Testis (tissue), 3 donors: ENCODE data around the gene UVRAG. TPM values are rescaled to one million over a fixed set of nuclear protein-coding genes. Genes with fewer than 3 reads are reported as not detected.

Experiments
- DNase-seq: peaks from one replicate; pipeline ENCODE4 v3.0.0-alpha.2; 2019
- H3K27ac ChIP-seq, 2 donors: fragments of 200-600 bp; sonication (generic); one replicate each; pipeline ENCODE4 v1.5.1; 2019
- H3K27me3 ChIP-seq: fragments of 200-600 bp; sonication (generic); one replicate; pipeline ENCODE4 v1.5.1; 2019
- H3K36me3 ChIP-seq: fragments of 200-600 bp; sonication (generic); one replicate; pipeline ENCODE4 v1.5.1; 2017; ENCODE audit warnings: low read depth; ENCODE audit errors: missing control alignments
- H3K4me1 ChIP-seq: fragments of 200-600 bp; sonication (generic); one replicate; pipeline ENCODE4 v1.5.1; 2019
- H3K4me3 ChIP-seq, 2 donors: fragments of 200-600 bp; sonication (generic); one replicate each; pipeline ENCODE4 v1.5.1; 2017 to 2019
- H3K9me3 ChIP-seq: fragments of 200-600 bp; sonication (generic); one replicate; pipeline ENCODE4 v1.5.1; 2017
- POLR2A ChIP-seq: fragments of 450-650 bp; IDR thresholded peaks from one replicate; pipeline ENCODE4 v1.6.1; 2017; ENCODE audit warnings: antibody characterized with exemption, mild to moderate bottlenecking, moderate library complexity
- WGBS, 2 donors: methylation state at CpG; one replicate each; pipeline ENCODE4 v1.1.5; 2018; 5-methylcytosine and 5-hydroxymethylcytosine counted together
- intact Hi-C: fragments of 100-400 bp; cut with DNase I; formaldehyde crosslinking; loops from one replicate; pipeline ENCODE4 v1.15.1; 2023; ENCODE audit warnings: low total_unique reads
- polyA plus RNA-seq: library from polyadenylated mRNA; stranded (reverse); fragments of 350-450 nt; fragmentation: Illumina TruSeq; extraction: RNeasy Lipid Tissue Mini Kit (QIAGEN cat#74804); gene quantifications from one replicate; pipeline ENCODE4 v1.2.3, GENCODE V29; 2014; ENCODE audit warnings: low read depth, low replicate concordance; ENCODE audit not compliant: insufficient read depth
- total RNA-seq, 2 donors: library from RNA; depleted of rRNA; stranded (reverse); fragments of >200 nt; gene quantifications; one replicate each; pipeline ENCODE4 v1.2.3, GENCODE V29; 2016
- TF ChIP-seq, protein P1 (sequence below), 3 experiments: fragments of 450-650 bp in 2 of 3; fragments of 200-600 bp in 1 of 3; sonication (generic) in 1 of 3; IDR thresholded peaks; one replicate each; pipeline ENCODE4 v1.5.1; 2016 to 2019; ENCODE audit warnings: antibody characterized with exemption in 3 of 3, mild to moderate bottlenecking in 2 of 3, moderate library complexity in 1 of 3

Gene UVRAG
- total and polyA plus RNA-seq, 3 donors from 2014 or later, result 10.8 to 22.4 (median 20.1) TPM

DNA sequence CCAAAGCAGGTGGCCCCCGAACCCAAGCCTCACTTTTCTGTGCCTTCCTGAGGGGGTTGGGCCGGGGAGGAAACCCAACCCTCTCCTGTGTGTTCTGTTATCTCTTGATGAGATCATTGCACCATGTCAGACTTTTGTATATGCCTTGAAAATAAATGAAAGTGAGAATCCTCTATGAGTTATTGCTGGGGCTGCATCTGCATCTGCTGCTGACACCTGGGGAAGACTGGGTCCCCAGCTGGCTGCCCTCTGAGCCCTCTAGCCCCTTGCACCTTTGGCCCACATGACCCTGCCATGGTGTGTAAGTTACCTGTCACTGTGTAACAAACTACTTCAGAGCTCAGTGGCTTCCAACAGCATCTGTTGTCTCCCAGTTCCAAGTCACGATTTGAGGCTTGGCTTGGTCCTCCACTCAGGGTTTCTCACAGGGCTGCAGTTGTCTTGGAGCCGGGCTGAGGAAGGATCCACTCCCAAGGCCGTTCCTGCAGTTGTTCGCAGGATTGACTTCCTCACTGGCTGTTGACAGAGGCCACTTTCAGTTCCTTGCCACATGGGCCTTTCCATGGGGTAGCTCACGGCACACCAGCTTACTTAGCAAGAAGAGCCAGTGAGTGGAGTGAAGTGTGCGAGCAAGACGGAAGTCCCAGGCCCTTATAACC is 13.5 kb upstream of the UVRAG start:
- Histone ChIP-seq H3K27ac (no peak overlapping the region), H3K4me3 (no peak overlapping the region)
- TF ChIP-seq, protein P1, sequence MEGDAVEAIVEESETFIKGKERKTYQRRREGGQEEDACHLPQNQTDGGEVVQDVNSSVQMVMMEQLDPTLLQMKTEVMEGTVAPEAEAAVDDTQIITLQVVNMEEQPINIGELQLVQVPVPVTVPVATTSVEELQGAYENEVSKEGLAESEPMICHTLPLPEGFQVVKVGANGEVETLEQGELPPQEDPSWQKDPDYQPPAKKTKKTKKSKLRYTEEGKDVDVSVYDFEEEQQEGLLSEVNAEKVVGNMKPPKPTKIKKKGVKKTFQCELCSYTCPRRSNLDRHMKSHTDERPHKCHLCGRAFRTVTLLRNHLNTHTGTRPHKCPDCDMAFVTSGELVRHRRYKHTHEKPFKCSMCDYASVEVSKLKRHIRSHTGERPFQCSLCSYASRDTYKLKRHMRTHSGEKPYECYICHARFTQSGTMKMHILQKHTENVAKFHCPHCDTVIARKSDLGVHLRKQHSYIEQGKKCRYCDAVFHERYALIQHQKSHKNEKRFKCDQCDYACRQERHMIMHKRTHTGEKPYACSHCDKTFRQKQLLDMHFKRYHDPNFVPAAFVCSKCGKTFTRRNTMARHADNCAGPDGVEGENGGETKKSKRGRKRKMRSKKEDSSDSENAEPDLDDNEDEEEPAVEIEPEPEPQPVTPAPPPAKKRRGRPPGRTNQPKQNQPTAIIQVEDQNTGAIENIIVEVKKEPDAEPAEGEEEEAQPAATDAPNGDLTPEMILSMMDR (IDR thresholded peaks at IDR 0.05), result no peak
- no peak for TF ChIP-seq POLR2A

DNA sequence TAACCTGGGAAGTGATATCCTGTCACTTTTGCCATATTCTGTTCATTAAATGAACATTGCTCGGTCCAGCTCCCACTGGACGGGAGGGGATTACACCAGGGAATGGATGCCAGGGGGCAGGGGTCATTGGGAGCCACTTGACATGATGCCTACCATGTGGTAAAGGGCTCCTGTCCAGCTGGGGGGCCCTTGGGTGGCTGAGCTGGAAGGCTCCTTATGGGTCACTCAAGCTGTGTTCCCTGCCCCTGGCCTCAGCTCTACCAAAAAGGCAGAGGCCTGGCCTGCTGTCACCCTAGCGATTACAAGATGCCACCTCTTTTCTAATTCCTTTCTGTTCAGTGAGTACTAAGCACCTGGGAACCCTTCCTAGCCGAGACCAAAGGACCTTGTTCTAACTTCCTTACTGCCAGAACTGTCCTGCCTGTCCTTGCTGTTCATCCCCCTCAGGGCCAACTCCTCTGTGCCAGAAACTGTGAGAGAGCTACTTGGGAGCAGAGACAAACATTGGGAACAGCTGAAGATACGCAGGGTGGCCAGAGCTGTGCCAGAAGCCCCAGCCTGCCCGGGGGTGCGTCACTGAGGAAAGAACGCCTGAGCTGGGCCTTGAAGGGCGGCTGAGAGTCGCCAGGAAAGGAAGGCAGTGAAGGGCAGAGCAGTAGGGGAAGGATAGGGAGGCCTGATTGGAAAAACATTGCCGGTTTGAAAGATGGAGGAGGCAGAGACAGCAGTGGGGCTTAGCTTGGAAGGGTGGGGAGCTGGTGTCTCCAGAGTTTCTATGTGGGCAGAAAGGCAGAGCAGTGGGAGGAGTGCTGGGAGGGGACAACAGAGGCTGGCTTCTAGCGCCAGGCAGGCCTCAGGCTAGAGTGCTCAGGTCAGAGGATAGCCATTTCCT is 12.7 kb upstream of the UVRAG start:
- Histone ChIP-seq H3K36me3 (no peaks in the 10 kb centered on the region), H3K27ac (no peak overlapping the region), H3K4me1 (no peaks in the 10 kb centered on the region), H3K9me3 (no peaks in the 10 kb centered on the region), H3K27me3 (no peaks in the 10 kb centered on the region), H3K4me3 (no peak overlapping the region)
- intact Hi-C loops, result loop anchor here (10.0 kb wide), 1 partner anchor 63 kb away; no protein-coding TSS in a partner anchor
- TF ChIP-seq POLR2A, result no peak
- TF ChIP-seq, protein P1 (IDR thresholded peaks at IDR 0.05), result no peak
- WGBS, 2 donors, result 81 to 85% methylated on average over 11 to 12 of the region's 12 CpGs
- DNase-seq, result no peak

More for the DNA sequence above, 13.5 kb upstream of the UVRAG start:
- peak; percentile 25 for DNase-seq
- WGBS, 2 donors, result 77 to 82% methylated on average over 7 to 9 of the region's 9 CpGs
- Histone ChIP-seq H3K4me1 (no peaks in the 10 kb centered on the region), H3K9me3 (no peaks in the 10 kb centered on the region), H3K27me3 (no peaks in the 10 kb centered on the region), H3K36me3 (no peaks in the 10 kb centered on the region)
- intact Hi-C loops, result loop anchor here (10.0 kb wide), 1 partner anchor 63 kb away; no protein-coding TSS in a partner anchor

DNA sequence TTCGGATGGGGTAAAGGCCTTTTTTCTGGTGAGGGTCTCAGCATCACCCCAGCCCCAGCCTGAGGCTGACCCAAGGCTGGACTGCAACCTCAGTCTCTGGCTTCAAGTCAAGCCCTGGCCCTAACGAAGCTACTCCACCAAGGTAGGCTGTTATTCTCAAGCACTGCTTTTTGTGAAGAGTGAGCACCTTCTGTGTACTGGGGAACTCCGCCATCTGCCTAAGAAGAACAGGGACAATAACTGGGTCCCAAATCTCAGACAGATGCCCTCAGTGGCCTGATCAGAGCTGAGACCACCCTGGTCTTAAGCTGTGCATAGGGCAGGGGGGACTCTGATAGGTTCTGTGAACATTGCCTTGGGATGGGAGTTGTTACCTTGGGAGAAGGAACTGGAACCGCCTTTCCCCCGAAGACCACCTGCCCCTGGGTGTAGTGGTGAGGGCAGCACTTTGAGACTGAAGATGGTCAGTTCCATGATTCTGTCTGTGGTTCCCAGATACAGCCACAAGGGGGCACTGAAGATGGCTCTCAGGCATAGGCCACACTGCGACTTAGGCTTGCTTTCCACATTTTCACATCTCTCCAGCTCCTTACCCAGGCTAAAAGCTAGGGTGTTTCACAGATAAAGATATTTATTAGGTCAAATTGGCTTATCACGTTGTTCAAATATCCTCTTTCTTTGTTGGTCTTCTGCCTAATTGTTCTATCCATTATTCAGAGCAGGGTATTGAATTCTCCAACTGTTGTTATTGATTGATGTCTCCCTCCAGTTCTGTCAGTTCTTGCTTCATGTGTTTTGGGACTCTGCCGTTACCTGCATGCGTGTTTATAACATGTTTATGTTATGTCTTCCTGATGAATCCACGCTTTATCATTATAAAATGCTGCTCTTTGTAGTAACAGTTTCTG is 11.8 kb upstream of the UVRAG start:
- Histone ChIP-seq H3K9me3 (no peaks in the 10 kb centered on the region), H3K27ac (no peak overlapping the region), H3K4me3 (no peak overlapping the region), H3K27me3 (no peaks in the 10 kb centered on the region), H3K4me1 (no peaks in the 10 kb centered on the region), H3K36me3 (no peaks in the 10 kb centered on the region)
- WGBS, 2 donors, result 56 to 58% methylated on average over 7 to 10 of the region's 10 CpGs
- no peak for TF ChIP-seq POLR2A
- TF ChIP-seq, protein P1 (IDR thresholded peaks at IDR 0.05), result peak; percentile 79 to 84 (median 81)
- intact Hi-C loops, result loop anchor here (10.0 kb wide), 1 partner anchor 62 kb away; no protein-coding TSS in a partner anchor
- peak; percentile 90 for DNase-seq

DNA sequence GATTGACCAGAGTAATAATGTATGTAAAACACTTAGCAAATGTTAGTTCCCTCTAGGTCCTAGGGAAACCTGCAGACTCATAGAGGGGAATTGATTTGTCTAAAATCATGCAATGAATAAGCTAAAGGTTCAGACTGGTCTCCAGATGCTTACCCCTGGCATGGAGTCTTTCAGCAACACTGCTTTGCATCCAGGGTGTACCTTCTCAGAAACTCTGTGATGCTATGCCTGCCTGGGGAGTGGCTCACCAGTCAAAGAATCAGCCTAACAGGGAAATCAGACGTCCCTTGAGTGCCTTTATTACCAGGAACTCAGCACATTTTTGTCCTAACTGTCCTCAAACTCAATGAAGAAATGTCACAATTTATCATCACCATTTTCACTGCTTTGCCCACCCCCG is 5.9 kb upstream of the UVRAG start:
- H3K36me3 ChIP-seq, result no peaks in the 10 kb centered on the region
- H3K4me1 ChIP-seq, result peaks cover 4% of the 10 kb centered on the region
- DNase-seq, result no peak
- intact Hi-C loops, result loop anchor here (10.0 kb wide), 1 partner anchor 56 kb away; no protein-coding TSS in a partner anchor
- 73 to 84% methylated on average over 2 of the region's 2 CpGs for WGBS, 2 donors
- H3K27me3 ChIP-seq, result no peaks in the 10 kb centered on the region
- H3K4me3 ChIP-seq, result no peak overlapping the region
- no peaks in the 10 kb centered on the region for H3K9me3 ChIP-seq
- no peak overlapping the region for H3K27ac ChIP-seq
- TF ChIP-seq, protein P1 (IDR thresholded peaks at IDR 0.05), result no peak
- no peak for TF ChIP-seq POLR2A
